B cell (primary cell): ENCODE measurements around the gene TMEM131. TPM values are rescaled to one million over a fixed set of nuclear protein-coding genes. Genes with fewer than 3 reads are reported as not detected.
"Not testable (repeated sequence)": the region's sequence is repeated elsewhere in the genome, so short reads cannot be mapped to it uniquely, and the experiment has no call there.

ENCODE experiments used
- ATAC-seq: fragments of 200-7000 bp; cut with Tn5 transposase; one replicate; pipeline ENCODE4 v1.10.0; 2021; ENCODE audit warnings: low read depth, mild to moderate bottlenecking, moderate number of reproducible peaks, moderate library complexity
- CTCF ChIA-PET: fragments of 350-600 bp; sonication (Branson Sonifier 250); formaldehyde crosslinking; loops from one replicate; lab custom pipeline; 2021; ENCODE audit warnings: antibody characterized with exemption, inconsistent platforms; lab: Charles Lee
- POLR2A ChIA-PET: fragments of 350-600 bp; sonication (Branson Sonifier 250); formaldehyde crosslinking; loops from one replicate; lab custom pipeline; 2021; ENCODE audit warnings: antibody characterized with exemption; lab: Charles Lee
- DNase-seq: peaks from one replicate; pipeline ENCODE4 v3.0.0; 2013
- H2AFZ ChIP-seq: 2 replicates; pipeline ENCODE4 v1.6.1; 2012; ENCODE audit warnings: mild to moderate bottlenecking, low read depth, low read length; ENCODE audit not compliant: insufficient read depth, poor library complexity, severe bottlenecking
- H3K27ac ChIP-seq, 2 donors: 1 replicate in 1 of 2; 2 replicates in 1 of 2; pipeline ENCODE4 v1.5.1; 2012 to 2013; ENCODE audit warnings: low read length in 2 of 2, mild to moderate bottlenecking in 2 of 2, moderate library complexity in 1 of 2
- H3K27me3 ChIP-seq, 4 experiments: fragments of 200-600 bp in 1 of 4; sonication (generic) in 1 of 4; replicated peaks in 1 of 4; 1 replicate in 2 of 4; 2 replicates in 2 of 4; pipeline versions ENCODE4 v1.6.1 to v1.7.0; 2013 to 2016; ENCODE audit warnings: low read length in 3 of 4, mild to moderate bottlenecking in 2 of 4, mixed read lengths in 1 of 4, moderate library complexity in 1 of 4; ENCODE audit not compliant: insufficient read depth in 4 of 4, control insufficient read depth in 3 of 4; ENCODE audit errors: control extremely low read depth in 1 of 4
- H3K36me3 ChIP-seq, 2 experiments: replicated peaks in 1 of 2; 1 replicate in 1 of 2; 2 replicates in 1 of 2; pipeline versions ENCODE4 v1.6.1 to v1.7.1; 2013; ENCODE audit warnings: low read length in 1 of 2; ENCODE audit not compliant: insufficient read depth in 2 of 2, control insufficient read depth in 1 of 2; ENCODE audit errors: control extremely low read depth in 1 of 2, extremely low read depth in 1 of 2
- H3K4me1 ChIP-seq, 2 donors: fragments of 200-600 bp in 1 of 2; sonication (generic) in 1 of 2; 1 replicate in 1 of 2; 2 replicates in 1 of 2; pipeline versions ENCODE4 v1.5.1 to v1.6.1; 2013 to 2017; ENCODE audit warnings: low read length in 2 of 2; ENCODE audit not compliant: control insufficient read depth in 2 of 2, insufficient read depth in 2 of 2
- H3K4me2 ChIP-seq: replicated peaks from 2 replicates; pipeline ENCODE3; 2012; ENCODE audit warnings: mild to moderate bottlenecking, low read depth, low read length; ENCODE audit not compliant: poor library complexity, severe bottlenecking
- H3K4me3 ChIP-seq, 5 experiments: fragments of 200-600 bp in 1 of 5; sonication (generic) in 1 of 5; 1 replicate in 3 of 5; 2 replicates in 2 of 5; pipeline versions ENCODE4 v1.5.1 to v1.7.0; 2011 to 2016; ENCODE audit warnings: low read length in 4 of 5, mild to moderate bottlenecking in 4 of 5, low read depth in 2 of 5, control low read depth in 1 of 5, moderate library complexity in 1 of 5; ENCODE audit not compliant: insufficient read depth in 1 of 5; ENCODE audit errors: control extremely low read depth in 1 of 5, extremely low read depth in 1 of 5
- H3K79me2 ChIP-seq: fragments of 200-600 bp; sonication (generic); one replicate; pipeline ENCODE4 v1.6.0; 2016; ENCODE audit warnings: low read length; ENCODE audit not compliant: control insufficient read depth, insufficient read depth
- H3K9ac ChIP-seq: fragments of 200-600 bp; sonication (generic); 2 replicates; pipeline ENCODE4 v1.6.1; 2017; ENCODE audit warnings: mild to moderate bottlenecking, low read length, moderate library complexity
- H3K9me3 ChIP-seq, 3 donors: one replicate each; pipeline versions ENCODE4 v1.6.1 to v1.7.1; 2013; ENCODE audit warnings: low read length in 2 of 3; ENCODE audit not compliant: control insufficient read depth in 2 of 3, insufficient read depth in 1 of 3; ENCODE audit errors: control extremely low read depth in 1 of 3
- H4K20me1 ChIP-seq: 2 replicates; pipeline ENCODE4 v1.6.0; 2012; ENCODE audit warnings: mild to moderate bottlenecking, low read length; ENCODE audit not compliant: insufficient read depth, control insufficient read depth, poor library complexity, severe bottlenecking
- H3K27ac Mint-ChIP-seq: one replicate; pipeline ENCODE4 v1.8.0; 2021; ENCODE audit warnings: mixed read lengths
- H3K27me3 Mint-ChIP-seq: one replicate; pipeline ENCODE4 v1.8.0; 2021; ENCODE audit warnings: mixed read lengths
- H3K4me1 Mint-ChIP-seq: one replicate; pipeline ENCODE4 v1.8.0; 2021; ENCODE audit warnings: mixed read lengths
- H3K4me3 Mint-ChIP-seq: one replicate; pipeline ENCODE4 v1.8.0; 2021; ENCODE audit warnings: mixed read lengths
- H3K9me3 Mint-ChIP-seq: one replicate; pipeline ENCODE4 v1.8.0; 2022; ENCODE audit warnings: mixed read lengths; ENCODE audit not compliant: insufficient read depth
- CTCF ChIP-seq: fragments of 200-600 bp; IDR thresholded peaks from one replicate; pipeline ENCODE4 v1.8.0; 2022; ENCODE audit warnings: antibody characterized with exemption, mild to moderate bottlenecking
- EZH2 ChIP-seq: IDR thresholded peaks from 2 replicates; pipeline ENCODE4 v1.6.1; 2012; ENCODE audit warnings: borderline replicate concordance, low read depth, mild to moderate bottlenecking, moderate library complexity, low read length; ENCODE audit not compliant: insufficient read depth, poor library complexity, severe bottlenecking
- WGBS: methylation state at CpG from one replicate; pipeline ENCODE4 v1.1.5; 2013; ENCODE audit warnings: missing lambda C conversion rate; ENCODE audit not compliant: insufficient coverage; 5-methylcytosine and 5-hydroxymethylcytosine counted together
- intact Hi-C: fragments of 100-400 bp; cut with micrococcal nuclease; formaldehyde crosslinking; loops from one replicate; pipeline ENCODE4 v1.10.0; 2022
- polyA plus RNA-seq: library from polyadenylated mRNA; depleted of rRNA; stranded (reverse); fragments of >200 nt; gene quantifications from 2 replicates; pipeline ENCODE4 v1.2.3, GENCODE V29; 2012
- total RNA-seq, 2 donors: library from RNA; stranded (reverse); fragments of 120-200 nt in 1 of 2; gene quantifications; 1 replicate in 1 of 2; 2 replicates in 1 of 2; pipeline versions ENCODE4 v1.2.3 to v1.2.4, GENCODE V29; 2013 to 2022

Gene TMEM131
- total and polyA plus RNA-seq, 2 donors (not counting 1 experiment from before 2014, with no cell fraction given) = 24.3 to 101 TPM

GRCh38 chr2:97919858-97920257 lies 75.9 kb downstream of the TMEM131 start:
- Histone ChIP-seq H3K27ac (no peak overlapping the region), H3K9ac (no peak overlapping the region), H3K4me1 (peaks cover 7% of the 10 kb centered on the region in 2 donors), H3K79me2 (peaks cover 100% of the 10 kb centered on the region), H4K20me1 (peaks cover 68% of the 10 kb centered on the region), H3K27me3 (no peaks in the 10 kb centered on the region), H2AFZ (no peak overlapping the region), H3K36me3 (peaks cover 18 to 29% of the 10 kb centered on the region in 2 experiments), H3K9me3 (peaks cover 0 to 7% (median 3%) of the 10 kb centered on the region in 3 donors), H3K4me3 (no peak overlapping the region), H3K4me2 (no peak overlapping the region)
- Mint-ChIP-seq H3K27me3 (no peaks in the 10 kb centered on the region), H3K27ac (no peak overlapping the region), H3K9me3 (peaks cover 3% of the 10 kb centered on the region), H3K4me3 (no peak overlapping the region), H3K4me1 (peaks cover 43% of the 10 kb centered on the region)
- POLR2A ChIA-PET = no interaction called here
- ATAC-seq = no peak
- no peak for TF ChIP-seq CTCF
- TF ChIP-seq EZH2 = no peak
- CTCF ChIA-PET = no interaction called here
- intact Hi-C loops = no loop called here
- no peak for DNase-seq
- 100% methylated on average over 2 of the region's 3 CpGs for WGBS

GRCh38 chr2:97918818-97919217 lies 76.9 kb downstream of the TMEM131 start:
- Histone ChIP-seq H3K9ac (no peak overlapping the region), H3K79me2 (peaks cover 100% of the 10 kb centered on the region), H3K36me3 (peaks cover 18 to 21% of the 10 kb centered on the region in 2 experiments), H3K4me3 (no peak overlapping the region), H3K27me3 (no peaks in the 10 kb centered on the region), H2AFZ (no peak overlapping the region), H3K4me2 (no peak overlapping the region), H3K27ac (no peak overlapping the region), H3K4me1 (peaks cover 12 to 16% of the 10 kb centered on the region in 2 donors), H3K9me3 (peaks cover 0 to 7% (median 3%) of the 10 kb centered on the region in 3 donors), H4K20me1 (peaks cover 66% of the 10 kb centered on the region)
- intact Hi-C loops = no loop called here
- Mint-ChIP-seq H3K27ac (no peak overlapping the region), H3K4me3 (no peak overlapping the region), H3K4me1 (peaks cover 52% of the 10 kb centered on the region), H3K27me3 (no peaks in the 10 kb centered on the region), H3K9me3 (peaks cover 3% of the 10 kb centered on the region)
- CTCF ChIA-PET = no interaction called here
- TF ChIP-seq EZH2 (no peak), CTCF (no peak)
- DNase-seq (no peak), ATAC-seq (no peak)
- WGBS = 92% methylated on average over 3 of the region's 4 CpGs
- POLR2A ChIA-PET = no interaction called here

- Histone ChIP-seq H3K4me1 (peaks cover 21 to 22% of the 10 kb centered on the region in 2 donors), H3K36me3 (peaks cover 17 to 18% of the 10 kb centered on the region in 2 experiments), H4K20me1 (peaks cover 70% of the 10 kb centered on the region), H3K79me2 (peaks cover 99% of the 10 kb centered on the region)
- POLR2A ChIA-PET = interaction anchor here (0.7 kb wide), 1 partner anchor 77 kb away, joined by 3 read pairs; no protein-coding TSS in a partner anchor
- H3K9me3 ChIP-seq, H3K4me3 Mint-ChIP-seq, H3K9ac ChIP-seq, H2AFZ ChIP-seq, H3K27me3 ChIP-seq, H3K27me3 Mint-ChIP-seq, H3K4me3 ChIP-seq, DNase-seq, ATAC-seq, H3K27ac ChIP-seq, intact Hi-C loops, H3K27ac Mint-ChIP-seq, H3K9me3 Mint-ChIP-seq, H3K4me2 ChIP-seq, CTCF ChIA-PET: not testable (repeated sequence)
- H3K4me1 Mint-ChIP-seq = peaks cover 62% of the 10 kb centered on the region
- 97% methylated on average over 5 of the region's 7 CpGs for WGBS
These were observed 78.1 kb downstream of the TMEM131 start for GRCh38 chr2:97917668-97918067.
